Endothelial cell of umbilical vein (primary cell): ENCODE results near the gene ITPR2.

Experiments used
- CTCF ChIP-seq, 2 donors: IDR thresholded peaks; 1 replicate in 1 of 2; 2 replicates in 1 of 2; pipeline ENCODE4 v1.5.1; 2011; ENCODE audit warnings: low read length in 2 of 2, mild to moderate bottlenecking in 2 of 2, moderate library complexity in 2 of 2, control low read depth in 1 of 2, inconsistent platforms in 1 of 2, low read depth in 1 of 2; ENCODE audit not compliant: insufficient read depth in 1 of 2; ENCODE audit errors: extremely low read depth in 1 of 2
- EZH2 ChIP-seq: IDR thresholded peaks from 2 replicates; pipeline ENCODE4 v1.6.1; 2012; ENCODE audit warnings: borderline replicate concordance, low read depth, mild to moderate bottlenecking, moderate library complexity, low read length, inconsistent platforms; ENCODE audit not compliant: severe bottlenecking
- POLR2AphosphoS5 ChIP-seq: IDR thresholded peaks from 2 replicates; pipeline ENCODE4 v1.6.1; 2012; ENCODE audit warnings: low read depth, mild to moderate bottlenecking, control low read depth, low read length, moderate library complexity; ENCODE audit not compliant: insufficient read depth
- TF ChIP-seq, protein P1 (sequence below): IDR thresholded peaks from 2 replicates; pipeline ENCODE4 v1.6.1; 2011; ENCODE audit not compliant: insufficient read depth, insufficient read length

DNA sequence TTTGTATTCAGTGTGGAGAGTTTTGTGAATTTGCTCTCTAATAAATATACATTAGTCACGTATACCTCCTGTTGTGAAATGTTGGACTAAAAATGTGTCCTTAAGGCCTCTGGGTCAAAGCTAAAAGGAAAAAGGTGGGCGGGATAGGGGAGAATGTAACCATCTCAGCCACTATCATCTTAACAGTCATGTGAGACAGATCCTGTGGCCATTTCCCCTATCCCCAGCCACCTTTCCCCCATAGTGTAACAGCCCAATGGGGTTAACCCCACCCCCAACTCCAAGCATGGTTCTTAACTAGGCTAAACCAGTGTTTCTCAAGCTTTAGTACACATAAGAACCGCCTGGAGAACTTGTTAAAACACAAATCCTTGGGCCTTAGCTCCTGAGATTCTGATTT is 6.5 kb upstream of the ITPR2 start:
- TF ChIP-seq EZH2, result no peak
- TF ChIP-seq CTCF (IDR thresholded peaks at IDR 0.05; ENCODE audit: extremely low read depth in 1 of 2, insufficient read depth in 1 of 2, low read depth in 1 of 2, low read length in 2 of 2), result no peak
- no peak for TF ChIP-seq POLR2AphosphoS5
- TF ChIP-seq, protein P1, sequence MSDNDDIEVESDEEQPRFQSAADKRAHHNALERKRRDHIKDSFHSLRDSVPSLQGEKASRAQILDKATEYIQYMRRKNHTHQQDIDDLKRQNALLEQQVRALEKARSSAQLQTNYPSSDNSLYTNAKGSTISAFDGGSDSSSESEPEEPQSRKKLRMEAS, result no peak
